LNCaP clone FGC (cell line): ENCODE data around the gene RTN4RL1.

Experiments
- DNase-seq: peaks from one replicate; pipeline ENCODE4 v3.0.0-alpha.2; 2011; ENCODE audit warnings: low read depth
- H3K4me3 ChIP-seq: 2 replicates; pipeline ENCODE4 v1.5.1; 2011; ENCODE audit warnings: mild to moderate bottlenecking, low read depth, low read length, control low read depth
- CTCF ChIP-seq: IDR thresholded peaks from 2 replicates; pipeline ENCODE4 v1.5.1; 2012; ENCODE audit warnings: mild to moderate bottlenecking; ENCODE audit not compliant: control insufficient read depth, insufficient read depth; ENCODE audit errors: extremely low read depth

The RTN4RL1 gene

DNA sequence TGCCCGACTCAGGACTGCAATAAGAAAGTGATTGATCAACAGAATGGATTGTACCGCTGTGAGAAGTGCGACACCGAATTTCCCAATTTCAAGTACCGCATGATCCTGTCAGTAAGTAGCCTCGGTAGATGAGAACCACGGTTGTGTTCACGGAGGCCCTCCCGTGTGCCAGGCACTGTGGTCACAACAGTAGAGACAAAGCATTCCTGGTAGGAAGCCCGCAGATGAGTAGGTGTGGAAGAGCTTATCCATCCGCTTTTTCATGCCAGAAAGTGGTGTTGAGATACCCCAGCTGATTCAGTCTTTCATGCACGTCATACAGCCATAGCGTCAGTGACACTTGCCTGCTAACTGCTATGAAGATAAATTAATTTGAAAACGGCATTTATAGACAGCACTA is 136.4 kb downstream of the RTN4RL1 start:
- no peak for TF ChIP-seq CTCF
- H3K4me3 ChIP-seq, result no peak overlapping the region
- DNase-seq, result no peak
